Right renal cortex interstitium (tissue), 3 donors: ENCODE measurements around the gene SLC31A2. TPM values are rescaled to one million over a fixed set of nuclear protein-coding genes. Genes with fewer than 3 reads are reported as not detected.
"Not testable (repeated sequence)": the region's sequence is repeated elsewhere in the genome, so short reads cannot be mapped to it uniquely, and the experiment has no call there.

Experiments used
- DNase-seq, 3 donors: peaks; one replicate each; pipeline ENCODE4 v3.0.0-alpha.2; 2013; ENCODE audit warnings: low read depth in 3 of 3, low spot score in 2 of 3
- polyA plus RNA-seq, 3 donors: library from polyadenylated mRNA; unstranded; fragments of 120-200 nt; gene quantifications; one replicate each; pipeline ENCODE4 v1.2.1, GENCODE V29; 2013; ENCODE audit not compliant: insufficient read length in 3 of 3

The SLC31A2 gene, protein sequence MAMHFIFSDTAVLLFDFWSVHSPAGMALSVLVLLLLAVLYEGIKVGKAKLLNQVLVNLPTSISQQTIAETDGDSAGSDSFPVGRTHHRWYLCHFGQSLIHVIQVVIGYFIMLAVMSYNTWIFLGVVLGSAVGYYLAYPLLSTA
- 1 to 10 TPM; 3.5 to 5.2 (median 4.6) TPM for polyA plus RNA-seq

DNA sequence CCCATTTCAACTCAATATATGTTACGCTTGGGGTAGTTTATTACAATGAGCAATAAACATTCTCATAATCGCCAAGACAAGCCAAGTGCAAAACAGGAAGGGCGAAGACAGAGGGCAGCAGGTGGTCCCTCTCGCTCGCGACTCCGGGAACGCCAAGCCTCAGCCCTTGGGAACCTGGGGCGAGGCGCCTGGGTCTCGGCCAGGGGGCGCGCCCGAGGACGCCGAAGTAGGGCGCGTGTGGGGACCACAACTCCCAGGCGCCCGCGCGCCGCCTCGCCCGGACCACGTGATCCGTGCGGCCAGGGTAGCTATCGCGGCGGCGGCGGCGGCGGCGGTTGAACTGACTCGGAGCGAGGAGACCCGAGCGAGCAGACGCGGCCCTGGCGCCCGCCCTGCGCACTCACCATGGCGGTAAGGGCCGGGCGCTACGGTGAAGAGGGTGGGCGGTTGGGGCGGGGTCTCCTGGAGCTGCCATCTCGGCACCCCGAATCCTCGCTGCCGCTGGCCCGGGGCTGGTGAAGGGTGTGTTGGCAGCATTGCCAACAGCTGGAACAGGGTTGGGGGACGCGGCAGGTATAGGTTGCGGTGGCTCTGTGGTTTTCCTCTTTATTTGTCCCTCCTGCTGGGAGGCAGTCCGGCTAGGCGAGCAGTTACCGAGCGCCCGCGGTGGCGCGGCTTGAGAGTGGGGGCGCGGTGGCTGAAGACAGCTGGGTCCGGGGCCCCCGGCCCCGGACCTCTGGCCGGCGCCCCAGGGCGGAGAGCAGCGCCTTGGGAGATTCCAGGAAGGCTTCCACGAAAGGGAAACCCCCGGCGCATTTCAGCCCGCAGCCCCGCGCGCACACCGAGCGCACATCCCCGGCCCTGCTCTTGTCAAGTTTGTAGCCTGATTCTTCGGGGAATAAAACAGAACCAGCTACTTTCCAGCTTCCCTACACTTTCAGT is at the start of gene SLC31A2:
TSS of gene SLC31A2 (plus strand) at position 338 of the 942 bp plus-strand sequence. CDS start at position 406, 68 bp downstream.
- DNase-seq = peak; percentile 16 to 61 (median 44)

DNA sequence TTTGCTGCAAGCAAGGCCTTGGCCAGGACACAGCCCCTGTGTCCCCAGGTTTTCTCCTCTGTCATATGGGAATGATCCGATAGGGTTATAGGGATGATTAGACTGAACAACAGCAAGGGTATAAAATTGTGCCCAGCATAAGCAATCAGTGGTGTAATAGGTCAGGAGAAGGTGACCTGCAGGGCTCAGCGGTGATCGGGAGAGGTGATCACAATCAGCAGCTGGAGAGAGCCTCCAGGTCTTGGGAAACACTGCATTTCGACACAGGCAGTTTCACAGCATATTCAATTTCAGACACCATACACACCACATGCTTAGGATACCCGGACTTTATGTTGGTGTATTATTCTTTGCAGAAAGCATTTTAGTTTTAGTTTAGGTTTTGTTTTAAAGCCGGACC is 45.5 kb upstream of the SLC31A2 start:
- not testable (repeated sequence) for DNase-seq

DNA sequence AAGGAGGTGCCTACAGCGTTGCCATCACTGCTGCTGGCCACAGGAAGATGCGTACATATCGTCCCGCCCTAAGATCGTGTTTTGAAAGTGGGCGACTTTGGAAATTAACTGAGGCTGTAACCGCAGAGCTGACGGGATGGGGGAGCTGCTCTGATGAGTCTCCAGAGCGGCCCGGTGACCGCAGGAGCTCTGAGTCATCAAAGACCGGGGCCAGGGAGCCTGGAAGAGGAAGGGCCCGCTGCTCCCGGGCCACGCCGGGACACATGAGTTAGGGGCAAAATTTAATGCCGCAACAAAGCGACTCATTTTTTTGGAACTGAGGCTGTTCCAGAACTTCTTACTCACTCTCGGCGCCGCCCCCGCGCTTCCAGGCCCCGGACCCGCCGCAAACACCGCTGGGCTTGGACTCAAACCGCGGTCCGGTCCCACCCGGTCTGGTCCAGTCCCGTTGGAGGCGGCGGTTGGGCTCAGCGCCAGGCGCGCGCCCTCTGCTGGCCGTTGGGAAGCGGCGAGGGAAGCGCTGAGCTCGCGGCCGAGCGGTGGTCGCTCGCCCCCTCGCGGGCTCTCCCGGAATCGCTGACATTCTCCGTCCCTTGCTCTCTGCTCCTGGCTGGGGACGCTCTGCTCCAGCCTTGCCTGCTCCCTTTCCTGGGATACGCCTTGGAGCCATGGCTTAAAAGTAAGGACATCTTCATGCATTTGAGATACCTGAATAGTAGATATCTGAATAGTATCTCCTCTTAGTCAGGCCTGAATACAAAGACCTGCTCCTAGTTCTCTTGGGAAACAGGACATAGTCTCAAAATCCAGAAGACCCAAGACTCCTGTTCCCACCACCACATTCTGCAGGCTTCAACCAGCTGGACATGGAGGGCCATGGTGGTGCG is 39.5 kb upstream of the SLC31A2 start:
- DNase-seq = not testable (repeated sequence)

DNA sequence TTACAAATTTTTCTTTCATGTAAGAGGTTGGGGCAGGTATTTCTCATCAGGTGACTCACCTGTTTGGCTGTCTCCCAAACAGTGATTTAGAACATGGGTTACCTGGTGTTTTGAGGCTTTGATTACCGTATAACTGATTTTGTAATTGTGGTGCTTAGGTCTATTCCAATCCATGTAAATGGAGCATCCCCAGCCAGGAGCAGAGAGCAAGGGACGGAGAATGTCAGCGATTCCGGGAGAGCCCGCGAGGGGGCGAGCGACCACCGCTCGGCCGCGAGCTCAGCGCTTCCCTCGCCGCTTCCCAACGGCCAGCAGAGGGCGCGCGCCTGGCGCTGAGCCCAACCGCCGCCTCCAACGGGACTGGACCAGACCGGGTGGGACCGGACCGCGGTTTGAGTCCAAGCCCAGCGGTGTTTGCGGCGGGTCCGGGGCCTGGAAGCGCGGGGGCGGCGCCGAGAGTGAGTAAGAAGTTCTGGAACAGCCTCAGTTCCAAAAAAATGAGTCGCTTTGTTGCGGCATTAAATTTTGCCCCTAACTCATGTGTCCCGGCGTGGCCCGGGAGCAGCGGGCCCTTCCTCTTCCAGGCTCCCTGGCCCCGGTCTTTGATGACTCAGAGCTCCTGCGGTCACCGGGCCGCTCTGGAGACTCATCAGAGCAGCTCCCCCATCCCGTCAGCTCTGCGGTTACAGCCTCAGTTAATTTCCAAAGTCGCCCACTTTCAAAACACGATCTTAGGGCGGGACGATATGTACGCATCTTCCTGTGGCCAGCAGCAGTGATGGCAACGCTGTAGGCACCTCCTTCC is 37.9 kb upstream of the SLC31A2 start:
- DNase-seq = not testable (repeated sequence)

DNA sequence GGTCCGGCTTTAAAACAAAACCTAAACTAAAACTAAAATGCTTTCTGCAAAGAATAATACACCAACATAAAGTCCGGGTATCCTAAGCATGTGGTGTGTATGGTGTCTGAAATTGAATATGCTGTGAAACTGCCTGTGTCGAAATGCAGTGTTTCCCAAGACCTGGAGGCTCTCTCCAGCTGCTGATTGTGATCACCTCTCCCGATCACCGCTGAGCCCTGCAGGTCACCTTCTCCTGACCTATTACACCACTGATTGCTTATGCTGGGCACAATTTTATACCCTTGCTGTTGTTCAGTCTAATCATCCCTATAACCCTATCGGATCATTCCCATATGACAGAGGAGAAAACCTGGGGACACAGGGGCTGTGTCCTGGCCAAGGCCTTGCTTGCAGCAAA is 32.0 kb upstream of the SLC31A2 start:
- not testable (repeated sequence) for DNase-seq

DNA sequence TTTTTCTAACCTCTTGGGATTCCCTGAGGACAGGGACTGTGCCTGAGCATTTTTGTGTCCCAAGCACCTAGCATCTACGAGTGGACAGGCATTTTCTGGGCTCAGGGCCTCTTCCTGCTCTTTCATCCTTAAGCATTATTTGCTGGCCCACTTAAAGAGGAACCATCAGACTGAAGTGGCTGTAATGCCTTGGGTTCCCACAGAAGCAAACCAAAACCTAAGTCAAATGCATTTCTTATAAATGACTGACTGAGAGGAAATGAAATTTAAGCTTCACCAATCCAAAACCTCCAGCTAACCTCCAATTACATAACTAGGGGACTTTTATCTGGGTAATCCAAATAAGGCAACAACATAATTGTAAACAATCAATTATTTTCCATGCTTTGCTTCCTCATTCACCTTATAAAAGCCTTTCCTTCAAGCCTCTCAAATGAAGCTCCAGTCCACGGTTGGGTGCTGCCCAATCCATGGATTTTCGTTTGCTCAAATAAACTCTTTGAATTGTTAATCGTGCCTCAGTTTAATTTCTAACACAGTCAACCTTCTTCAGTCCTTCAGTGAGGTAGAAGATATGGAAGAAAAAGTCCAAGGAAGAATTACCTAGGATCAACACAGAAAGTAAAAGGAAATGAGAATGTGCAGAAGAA is 25.3 kb upstream of the SLC31A2 start:
- DNase-seq = no peak

DNA sequence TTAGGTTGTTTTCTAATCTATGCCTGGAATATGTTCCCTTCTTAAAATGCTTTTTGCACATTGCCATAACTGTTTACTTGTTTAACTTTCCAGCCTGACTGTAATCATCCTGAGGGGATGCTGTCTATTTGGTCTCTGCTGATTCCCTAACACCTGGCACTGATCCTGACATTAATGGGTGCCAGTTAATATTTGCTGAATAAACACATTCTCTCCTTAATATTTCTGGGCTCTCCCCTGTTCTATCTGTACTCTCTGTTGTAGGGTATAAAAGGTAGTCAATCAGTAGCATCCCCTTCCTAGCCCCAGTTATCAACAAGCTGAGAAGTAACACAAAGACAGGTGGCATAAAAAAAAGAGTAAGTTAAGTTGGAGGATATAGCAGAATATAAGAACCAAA is 21.3 kb upstream of the SLC31A2 start:
- no peak for DNase-seq

DNA sequence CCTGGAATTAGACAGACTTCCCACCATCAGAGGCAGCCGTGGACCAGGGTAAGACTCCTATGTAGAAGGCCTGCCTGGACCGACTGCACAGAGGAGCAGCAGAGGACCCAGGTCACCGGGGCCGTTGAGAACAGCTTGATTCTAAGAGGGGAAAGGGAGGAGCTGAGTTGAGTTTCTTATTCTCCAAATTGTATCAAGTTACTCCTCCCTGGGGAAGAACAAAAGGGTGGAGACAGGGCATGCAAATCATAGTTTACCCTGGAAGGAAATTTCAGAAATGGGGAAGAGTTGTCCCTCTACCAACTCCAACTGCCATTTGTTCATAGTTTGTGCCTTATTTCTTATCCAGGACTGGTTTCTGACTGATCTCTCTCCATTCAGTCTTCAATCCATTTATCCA is 20.9 kb upstream of the SLC31A2 start:
- no peak for DNase-seq

DNA sequence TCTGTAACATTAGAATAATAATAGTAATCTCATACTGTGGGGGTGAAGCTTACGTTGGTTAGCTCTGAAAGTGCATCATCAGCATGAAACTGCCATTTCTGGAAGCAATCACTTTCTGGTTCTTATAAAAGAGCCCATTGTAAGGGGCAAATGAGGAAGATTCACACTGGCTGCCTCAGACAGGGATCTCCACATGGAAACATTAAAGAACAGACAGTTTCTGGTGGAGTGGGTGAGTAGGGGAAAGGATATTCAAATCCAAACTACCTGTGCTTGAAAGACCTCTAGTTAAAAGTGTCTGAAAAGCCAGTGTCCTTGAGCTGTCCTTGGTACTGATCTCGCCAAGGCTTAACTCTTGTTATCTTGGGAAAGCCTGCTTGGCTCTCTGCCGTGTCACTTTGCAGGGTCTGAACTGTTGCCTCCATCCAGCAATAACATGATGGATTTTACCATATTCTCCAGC is 19.1 kb upstream of the SLC31A2 start:
- peak in 1 of 3 donors; percentile 39 for DNase-seq

DNA sequence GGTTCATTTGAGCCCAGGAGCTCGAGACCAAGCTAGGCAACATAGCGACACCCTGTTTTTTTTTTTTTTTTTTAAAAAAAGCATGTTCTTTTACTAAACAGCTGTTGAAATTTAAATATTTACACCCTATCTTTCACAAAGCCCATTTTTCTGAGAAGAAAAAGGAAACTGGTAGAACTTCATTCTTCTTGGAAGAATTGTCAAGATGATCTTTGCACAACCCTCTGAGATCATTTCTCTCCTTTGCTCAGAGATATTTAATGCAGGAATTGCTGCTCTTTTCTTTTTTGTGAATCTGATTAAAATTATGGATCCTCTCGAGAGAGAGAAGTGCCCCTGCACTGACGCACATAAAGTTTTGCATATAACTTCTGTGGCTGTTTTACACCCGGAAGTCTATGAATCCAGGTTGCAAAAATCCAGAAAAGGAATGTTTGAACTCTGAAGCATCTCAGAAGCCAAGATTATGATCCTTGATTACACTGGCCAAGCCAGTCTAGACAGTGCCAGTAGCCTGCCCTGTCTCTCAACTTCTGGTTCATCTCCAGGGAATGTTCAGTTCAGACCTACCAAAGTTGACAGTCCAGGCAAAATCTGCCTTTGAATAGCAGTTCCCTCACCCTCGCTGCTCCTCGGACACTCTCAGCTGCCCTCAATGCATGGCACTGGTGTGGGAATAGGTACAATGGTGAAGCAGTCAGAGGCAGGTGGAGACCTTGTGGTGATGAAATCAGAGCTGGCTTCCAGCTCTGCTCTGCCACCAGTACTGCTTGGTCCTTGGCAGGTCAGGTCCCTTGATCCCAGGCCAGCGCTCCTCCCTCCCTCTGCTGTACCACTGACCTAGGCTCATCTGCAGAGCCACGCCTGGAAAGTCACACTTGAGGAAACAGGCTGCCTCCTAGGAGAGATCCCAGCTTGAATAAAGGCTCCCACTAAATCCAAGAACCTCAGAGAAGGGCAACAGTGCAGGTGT is 13.3 kb upstream of the SLC31A2 start:
- no peak for DNase-seq

DNA sequence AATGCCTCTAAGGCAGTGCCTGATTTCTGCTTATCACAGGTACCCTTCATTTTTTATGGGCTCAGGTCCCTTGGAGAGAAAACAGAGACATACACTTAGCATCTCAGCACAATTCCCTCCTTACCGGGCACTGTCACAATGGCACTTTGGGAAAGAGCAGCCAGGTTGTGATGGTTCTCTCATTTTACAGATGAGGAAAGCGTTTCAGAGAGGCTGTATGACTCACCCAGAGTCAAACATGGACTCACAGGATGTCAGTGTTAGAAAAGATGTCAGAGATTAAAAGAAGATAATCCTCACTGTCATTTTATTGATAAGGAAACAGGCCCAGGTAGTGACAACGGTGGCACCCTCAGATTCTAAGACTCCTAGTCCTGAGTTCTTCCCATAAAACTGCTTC is 12.0 kb upstream of the SLC31A2 start:
- DNase-seq = no peak

DNA sequence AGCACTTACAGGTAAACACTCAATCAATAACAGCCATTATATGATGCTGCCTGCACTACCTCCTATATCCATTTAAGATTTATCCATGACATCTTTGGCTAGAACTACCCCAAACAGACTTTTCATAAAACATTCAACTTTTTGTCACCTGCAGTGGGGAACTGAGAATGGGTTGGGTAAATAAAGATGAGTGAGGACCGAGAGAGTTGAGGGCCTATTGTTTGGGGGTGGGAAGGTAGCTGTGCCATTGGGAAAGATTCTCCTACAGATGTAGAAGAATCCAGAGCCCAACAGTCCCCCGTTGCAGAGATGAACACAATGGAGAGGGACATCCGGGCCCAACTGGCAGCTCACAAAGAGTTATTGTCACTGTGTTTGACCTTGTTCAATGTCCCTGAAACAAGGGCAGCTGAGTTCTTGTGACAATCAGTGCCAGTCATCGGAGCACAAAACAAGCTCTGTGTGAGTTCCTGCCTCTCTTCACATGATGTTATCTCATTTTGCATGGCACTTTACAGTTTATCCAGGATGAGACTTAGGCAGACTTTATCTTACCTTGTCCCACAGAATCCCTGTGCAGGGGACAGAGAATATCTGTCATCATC is 11.5 kb upstream of the SLC31A2 start:
- DNase-seq = no peak

DNA sequence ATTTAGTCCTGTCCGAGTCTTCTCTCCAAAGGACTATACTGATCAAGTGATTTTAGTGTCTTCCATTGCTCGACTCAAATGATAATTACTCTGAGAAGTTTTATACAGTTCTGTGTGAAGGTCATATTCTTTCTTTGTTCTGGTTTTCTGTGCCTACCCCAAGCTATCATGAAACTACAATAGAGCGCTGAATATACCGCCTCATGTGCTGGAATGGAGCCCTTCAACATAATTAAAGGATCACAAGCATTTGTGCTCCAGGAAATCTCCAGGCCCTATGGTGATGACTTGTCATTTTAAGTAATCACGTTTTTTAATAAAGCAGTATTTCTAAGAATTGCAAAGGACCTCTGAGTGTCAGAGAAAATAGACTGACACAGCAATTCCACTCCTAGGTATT is 10.9 kb upstream of the SLC31A2 start:
- DNase-seq = no peak

DNA sequence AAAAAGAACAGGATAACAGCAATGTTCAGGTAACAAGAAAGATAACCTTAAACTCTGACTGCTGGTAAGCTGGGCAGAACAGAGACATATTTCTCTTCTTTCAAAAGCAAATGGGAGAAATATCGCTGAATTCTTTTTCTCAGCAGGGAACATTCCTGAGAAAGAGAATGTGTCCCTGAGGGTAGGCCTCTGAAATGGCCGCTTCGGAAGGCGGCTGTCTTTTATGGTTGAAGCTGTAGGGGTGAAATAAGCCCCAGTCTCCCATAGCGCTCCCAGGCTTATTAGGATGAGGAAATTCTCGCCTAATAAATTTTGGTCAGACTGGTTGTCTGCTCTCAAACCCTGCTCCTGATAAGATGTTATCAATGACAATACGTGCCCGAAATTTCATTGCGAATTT is 9.9 kb upstream of the SLC31A2 start:
- not testable (repeated sequence) for DNase-seq

DNA sequence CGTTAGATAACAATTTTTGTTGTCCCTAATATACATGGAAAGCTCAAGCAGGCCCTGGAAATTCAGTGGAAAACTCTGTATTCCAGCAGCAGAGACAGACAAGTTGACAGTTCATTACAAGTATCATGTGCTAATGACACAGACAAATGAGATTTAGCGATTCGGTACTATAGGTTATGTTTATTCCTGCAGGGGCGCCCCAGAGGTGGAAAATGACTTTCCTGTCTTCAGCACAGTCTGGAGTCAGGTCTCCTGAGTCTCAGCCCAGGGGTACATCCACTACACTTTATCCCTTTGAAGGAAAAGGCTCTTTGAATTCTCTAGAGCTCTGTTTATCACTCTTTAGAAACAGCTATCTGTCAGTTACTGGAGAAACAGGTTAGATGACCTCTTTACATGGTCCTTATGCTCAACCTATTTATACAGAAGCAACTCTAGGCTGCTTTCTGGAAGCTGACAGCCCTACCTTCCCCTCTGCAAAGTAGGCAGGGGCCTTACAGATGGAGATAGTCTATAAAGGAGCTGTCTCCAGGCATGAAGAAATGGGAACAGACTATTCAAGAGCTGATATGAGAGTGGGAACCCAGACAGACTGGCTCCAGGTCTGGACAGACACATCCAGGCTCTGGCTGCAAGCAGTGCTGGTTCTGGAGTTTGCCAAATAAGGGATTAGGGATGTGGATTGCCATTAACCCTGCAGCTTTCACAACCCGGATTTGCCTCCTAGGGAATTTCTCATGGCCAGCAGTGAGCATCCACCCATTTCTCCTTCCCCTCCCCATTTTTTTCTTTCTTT is 7.2 kb upstream of the SLC31A2 start:
- DNase-seq = no peak

DNA sequence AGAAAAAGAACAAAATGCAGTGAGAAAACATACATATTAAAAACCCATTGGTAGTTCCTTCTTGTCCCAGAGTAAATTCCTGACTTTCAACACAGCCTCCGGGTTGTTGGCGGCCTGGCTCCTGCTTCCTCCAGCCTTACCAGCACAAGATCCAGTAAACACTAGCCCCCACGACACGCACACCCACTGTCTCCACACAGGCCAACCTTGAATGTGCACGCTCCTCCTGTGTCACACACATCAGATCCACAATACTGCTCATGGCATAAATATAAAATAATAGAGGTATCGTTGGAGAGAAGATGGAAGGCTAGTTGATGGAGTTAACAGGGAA is 2.5 kb upstream of the SLC31A2 start:
- no peak for DNase-seq

DNA sequence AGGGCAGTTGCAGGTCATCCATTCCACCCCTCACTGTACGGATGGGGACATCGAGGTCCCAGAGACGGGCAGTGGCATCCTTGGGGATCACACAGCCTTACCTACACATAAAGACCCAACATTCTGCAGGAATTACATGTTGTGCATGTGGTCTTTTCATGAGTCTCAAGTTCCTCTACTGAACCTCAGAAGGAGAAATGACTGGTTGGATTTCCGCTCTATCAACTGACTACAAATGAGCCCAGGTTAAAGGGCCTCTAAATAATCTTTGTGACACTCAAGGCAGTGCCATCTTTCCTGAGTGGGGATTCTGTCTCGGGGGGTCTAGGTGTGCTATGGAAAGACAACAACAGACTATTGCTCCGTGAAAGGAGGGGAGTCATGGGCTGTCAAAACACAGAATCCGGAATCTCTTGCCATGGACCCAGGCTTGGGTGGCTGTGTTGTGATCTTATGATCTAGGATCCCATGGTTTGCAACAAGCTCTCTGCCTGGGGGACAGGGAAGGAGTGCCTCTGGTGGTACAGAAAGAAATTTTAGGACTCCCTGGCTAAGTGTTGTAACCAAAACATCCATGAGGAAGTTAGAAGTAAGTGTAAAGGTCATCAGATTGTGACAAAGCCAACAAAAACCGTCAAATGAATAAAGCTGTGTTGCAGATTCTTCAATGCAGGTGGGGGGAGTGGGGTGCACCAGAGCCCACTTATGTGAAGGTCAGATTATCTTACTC is 1.9 kb upstream of the SLC31A2 start:
- DNase-seq = no peak
